ENCODE data around the gene DEFB129. TPM values are rescaled to one million over a fixed set of nuclear protein-coding genes. Genes with fewer than 3 reads are reported as not detected.

The DEFB129 gene
- total and polyA plus RNA-seq, 9 of the 15 experiments (the other 6 are each of a cell fraction or from before 2014, with no cell fraction given), result not detected

DNA sequence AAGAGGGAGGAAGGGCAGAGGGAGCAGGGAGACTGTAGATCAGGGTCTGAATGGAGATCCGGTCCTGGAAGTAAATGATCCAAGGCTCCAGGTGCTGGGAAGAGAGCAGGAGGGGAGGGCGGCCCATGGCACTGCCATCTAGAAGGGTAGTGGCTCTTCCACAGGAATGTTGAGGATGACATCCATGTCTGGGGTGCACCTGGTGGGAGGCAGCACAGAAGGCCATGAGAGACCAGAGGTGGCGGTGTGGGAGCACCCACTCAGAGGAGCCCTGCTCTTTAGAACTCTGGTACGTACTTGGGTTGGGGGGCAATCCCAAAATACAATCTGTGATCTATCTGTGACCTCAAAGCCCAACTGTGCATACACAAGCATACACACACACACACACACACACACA is 44.0 kb downstream of the DEFB129 start (continued):
- no peak for TF ChIP-seq CHD7 (IDR thresholded peaks at IDR 0.05; ENCODE audit: low read depth, low read length)
- TF ChIP-seq CCAR2 (IDR thresholded peaks at IDR 0.05; ENCODE audit: low read depth, low read length), result no peak
- TF ChIP-seq TAL1 (IDR thresholded peaks at IDR 0.05), result no peak
- no peak for TF ChIP-seq GATAD2A (IDR thresholded peaks at IDR 0.05)
- TF ChIP-seq ZNF311 (CRISPR knock-in tag; IDR thresholded peaks at IDR 0.05), result no peak
- no peak for TF ChIP-seq GABPB2 (CRISPR knock-in tag; conservative IDR thresholded peaks at IDR 0.05)
- no peak for TF ChIP-seq GTF2F1 (IDR thresholded peaks at IDR 0.05; ENCODE audit: low read depth, low read length)
- no peak for TF ChIP-seq SMAD4 (CRISPR knock-in tag; conservative IDR thresholded peaks at IDR 0.05)
- no peak for TF ChIP-seq IRF2 (CRISPR knock-in tag; IDR thresholded peaks at IDR 0.05)
- no peak for TF ChIP-seq TCF7L2 (IDR thresholded peaks at IDR 0.05; ENCODE audit: low read depth, low read length)
- no peak for TF ChIP-seq CHD2 (IDR thresholded peaks at IDR 0.05; ENCODE audit: low read depth, low read length)
- TF ChIP-seq POU5F1 (IDR thresholded peaks at IDR 0.05; ENCODE audit: borderline replicate concordance, low read depth, low read length, partially characterized antibody), result no peak

Data from K562 (cell line).